ENCODE results near the gene TRANK1.
"Not testable (repeated sequence)": the region's sequence is repeated elsewhere in the genome, so short reads cannot be mapped to it uniquely, and the experiment has no call there.

TRANK1 gene

GRCh38 chr3:36944641-36945270 lies at the start of gene TRANK1:
Gene TRANK1 (minus strand): TSS chr3:36945054. CDS start chr3:36944809, 245 bp downstream.
- no peak for DNase-seq

DNA sequence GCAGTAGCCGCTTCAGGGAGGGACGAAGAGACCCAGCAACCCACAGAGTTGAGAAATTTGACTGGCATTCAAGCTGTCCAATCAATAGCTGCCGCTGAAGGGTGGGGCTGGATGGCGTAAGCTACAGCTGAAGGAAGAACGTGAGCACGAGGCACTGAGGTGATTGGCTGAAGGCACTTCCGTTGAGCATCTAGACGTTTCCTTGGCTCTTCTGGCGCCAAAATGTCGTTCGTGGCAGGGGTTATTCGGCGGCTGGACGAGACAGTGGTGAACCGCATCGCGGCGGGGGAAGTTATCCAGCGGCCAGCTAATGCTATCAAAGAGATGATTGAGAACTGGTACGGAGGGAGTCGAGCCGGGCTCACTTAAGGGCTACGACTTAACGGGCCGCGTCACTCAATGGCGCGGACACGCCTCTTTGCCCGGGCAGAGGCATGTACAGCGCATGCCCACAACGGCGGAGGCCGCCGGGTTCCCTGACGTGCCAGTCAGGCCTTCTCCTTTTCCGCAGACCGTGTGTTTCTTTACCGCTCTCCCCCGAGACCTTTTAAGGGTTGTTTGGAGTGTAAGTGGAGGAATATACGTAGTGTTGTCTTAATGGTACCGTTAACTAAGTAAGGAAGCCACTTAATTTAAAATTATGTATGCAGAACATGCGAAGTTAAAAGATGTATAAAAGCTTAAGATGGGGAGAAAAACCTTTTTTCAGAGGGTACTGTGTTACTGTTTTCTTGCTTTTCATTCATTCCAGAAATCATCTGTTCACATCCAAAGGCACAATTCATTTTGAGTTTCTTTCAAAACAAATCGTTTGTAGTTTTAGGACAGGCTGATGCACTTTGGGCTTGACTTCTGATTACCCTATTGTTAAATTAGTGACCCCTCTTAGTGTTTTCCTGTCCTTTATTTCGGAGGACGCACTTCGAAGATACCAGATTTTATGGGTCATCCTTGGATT lies 48.8 kb upstream of the TRANK1 start, which contains the start of gene MLH1:
Gene MLH1 (plus strand): TSS at position 193 of the 958 bp plus-strand sequence. CDS start 30 bp downstream, at position 223.
- no peak for DNase-seq

- DNase-seq = no peak
Measured at GRCh38 chr3:36992806-36993325, 48.0 kb upstream of the TRANK1 start, which contains the start of gene EPM2AIP1. Gene EPM2AIP1 (minus strand): TSS chr3:36993131. CDS start chr3:36993077, 54 bp downstream.

- DNase-seq = no peak
Measured at GRCh38 chr3:36991923-36992805, 47.3 kb upstream of the TRANK1 start.

GRCh38 chr3:36991147-36991546 lies 46.3 kb upstream of the TRANK1 start:
- no peak for DNase-seq

- no peak for DNase-seq
Measured at GRCh38 chr3:36989568-36989967, 44.7 kb upstream of the TRANK1 start.

- no peak for DNase-seq
Measured at GRCh38 chr3:36989005-36989404, 44.2 kb upstream of the TRANK1 start.

DNA sequence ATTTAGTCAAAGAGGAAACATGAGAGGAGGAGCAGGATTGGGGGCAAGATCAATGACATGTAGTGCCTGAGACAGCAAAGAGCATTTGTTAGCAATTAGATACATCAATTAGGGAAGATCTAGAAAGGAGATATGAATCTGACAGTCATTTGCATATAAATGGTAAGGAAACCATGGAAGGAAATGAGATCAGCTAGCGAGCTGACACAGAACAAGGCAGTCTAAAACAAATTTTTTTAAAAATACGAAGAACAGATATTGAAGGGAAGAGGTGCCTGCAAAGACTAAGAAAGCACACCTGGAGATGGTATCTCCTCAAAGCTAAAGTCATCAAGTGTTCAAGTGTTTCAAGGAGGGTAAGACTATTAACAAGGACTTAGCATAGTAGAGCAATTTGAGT lies 43.5 kb upstream of the TRANK1 start:
- no peak for DNase-seq

GRCh38 chr3:36981006-36981405 lies 36.2 kb upstream of the TRANK1 start:
- DNase-seq = no peak

- no peak for DNase-seq
Measured at GRCh38 chr3:36973139-36973538, 28.3 kb upstream of the TRANK1 start.

DNA sequence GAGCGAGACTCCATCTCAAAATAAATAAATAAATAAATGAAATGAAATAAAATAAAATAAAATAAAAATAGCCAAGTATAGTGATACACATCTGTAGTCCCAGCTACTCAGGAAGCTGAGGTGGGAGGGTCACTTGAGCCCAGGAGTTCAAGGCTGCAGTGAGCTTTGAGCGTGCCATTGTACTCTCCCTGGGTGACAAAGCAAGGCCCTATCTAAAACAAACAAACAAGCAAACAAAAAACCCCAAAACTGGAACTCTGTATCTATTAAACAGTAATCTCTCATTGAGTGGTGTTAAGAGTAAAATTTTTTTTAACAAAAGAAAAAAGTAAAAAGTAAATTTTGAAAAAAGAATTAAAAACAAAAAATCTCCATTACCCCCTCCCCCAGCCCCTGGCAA lies 27.3 kb upstream of the TRANK1 start:
- DNase-seq = no peak

DNA sequence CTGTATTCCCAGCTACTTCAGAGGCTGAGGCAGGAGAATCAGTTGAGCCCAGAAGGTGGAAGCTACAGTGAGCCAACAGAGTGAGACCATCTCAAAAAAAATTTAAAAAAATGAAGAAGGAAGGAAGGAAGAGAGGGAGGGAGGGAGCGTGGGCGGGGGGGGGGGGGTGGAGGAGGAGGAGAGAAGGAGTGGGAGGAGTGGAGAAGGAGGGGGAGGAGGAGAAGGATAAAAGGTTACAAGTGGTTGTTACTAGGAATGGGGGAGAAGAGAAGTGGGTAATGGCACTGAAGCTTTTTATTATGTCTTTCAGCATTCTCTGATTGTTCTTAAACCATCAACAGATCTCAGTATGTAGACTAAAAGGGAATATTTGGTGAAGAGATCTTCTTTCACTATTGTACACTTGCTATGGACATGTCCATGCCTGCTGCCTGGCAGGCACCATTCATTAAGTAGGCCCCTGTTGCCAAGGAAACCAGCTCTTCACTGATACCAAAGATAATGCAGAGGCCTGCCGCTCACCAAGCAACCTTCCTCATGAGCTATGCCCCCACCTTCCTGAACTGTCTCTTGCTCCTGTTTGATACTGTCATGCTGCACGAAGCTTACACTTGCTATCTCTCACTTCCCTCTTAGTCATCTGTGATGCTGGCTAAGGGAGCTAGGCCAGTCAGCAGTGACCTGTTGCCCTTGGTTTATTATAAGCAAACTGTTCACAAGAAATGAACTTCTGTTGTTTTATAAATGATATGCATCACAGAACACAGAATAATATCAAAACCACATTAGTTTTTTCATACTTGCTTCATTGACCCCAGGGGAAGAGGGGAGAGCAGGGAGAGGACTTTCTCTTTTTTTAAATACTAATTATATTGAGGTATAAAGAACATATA lies 24.9 kb upstream of the TRANK1 start:
- DNase-seq = peak; percentile 75

- DNase-seq = no peak
Measured at GRCh38 chr3:36969085-36969484, 24.2 kb upstream of the TRANK1 start.

- no peak for DNase-seq
Measured at GRCh38 chr3:36965440-36965839, 20.6 kb upstream of the TRANK1 start.

- DNase-seq = no peak
Measured at GRCh38 chr3:36964817-36965216, 20.0 kb upstream of the TRANK1 start.

- no peak for DNase-seq
Measured at GRCh38 chr3:36964331-36964730, 19.5 kb upstream of the TRANK1 start.

GRCh38 chr3:36963008-36963407 lies 18.2 kb upstream of the TRANK1 start:
- not testable (repeated sequence) for DNase-seq

- DNase-seq = no peak
Measured at GRCh38 chr3:36960502-36960901, 15.6 kb upstream of the TRANK1 start.

GRCh38 chr3:36959821-36960220 lies 15.0 kb upstream of the TRANK1 start:
- DNase-seq = peak; percentile 2

GRCh38 chr3:36957862-36958686 lies 13.2 kb upstream of the TRANK1 start:
- DNase-seq = no peak

- DNase-seq = no peak
Measured at GRCh38 chr3:36957063-36957462, 12.2 kb upstream of the TRANK1 start.

Measured in DMS 273 treated with DMSO at 0.1 percent for 48 hours (cell line).